HCT116 (cell line): ENCODE measurements around the gene DNAJC2. TPM values are rescaled to one million over a fixed set of nuclear protein-coding genes. Genes with fewer than 3 reads are reported as not detected.

ENCODE experiments used
- ATAC-seq: fragments of 200-7000 bp; cut with Tn5 transposase; 2 replicates; pipeline ENCODE4 v1.9.1; 2020; ENCODE audit warnings: mild to moderate bottlenecking, moderate library complexity
- BruUV-seq: library from RNA; stranded (reverse); fragments of 400-500 nt; replicated peaks from 2 replicates; lab custom pipeline; 2021; lab: Mats Ljungman, UMichigan
- CTCF ChIA-PET: fragments of 300-600 bp; sonication (Branson Sonifier 250); formaldehyde crosslinking; loops from one replicate; lab custom pipeline; 2021; ENCODE audit warnings: antibody characterized with exemption; lab: Charles Lee
- POLR2A ChIA-PET: fragments of 300-600, 350-600 bp; sonication (Branson Sonifier 250); formaldehyde crosslinking; loops from one replicate; lab custom pipeline; 2021; ENCODE audit warnings: antibody characterized with exemption; lab: Charles Lee
- RAD21 ChIA-PET, 2 experiments: fragments of 300-600 bp; sonication (Branson Sonifier 250); formaldehyde crosslinking; loops; one replicate each; lab custom pipeline; 2023; ENCODE audit warnings: low total read pairs in 2 of 2; ENCODE audit not compliant: uncharacterized antibody in 2 of 2, unreplicated experiment in 2 of 2, low non-redundant PET in 1 of 2; lab: Charles Lee
- DNase-seq: peaks from one replicate; pipeline ENCODE4 v3.0.0-alpha.2; 2010; ENCODE audit warnings: low read depth, low spot score
- H2AFZ ChIP-seq: fragments of 200-600 bp; shearing (Covaris generic), sonication (generic); 2 replicates; pipeline ENCODE4 v1.6.1; 2017; ENCODE audit warnings: low read depth, mixed run types, mixed read lengths, antibody characterized with exemption, low read length; ENCODE audit not compliant: poor library complexity, severe bottlenecking
- H3K27ac ChIP-seq: 2 replicates; pipeline ENCODE4 v1.5.1; 2012; ENCODE audit warnings: low read depth, low read length
- H3K27me3 ChIP-seq: fragments of 200-600 bp; sonication (generic); 2 replicates; pipeline ENCODE4 v1.6.1; 2016; ENCODE audit warnings: mixed run types, low read length, mixed read lengths; ENCODE audit not compliant: insufficient read depth
- H3K36me3 ChIP-seq, 2 experiments: fragments of 200-500 bp in 1 of 2; fragments of 200-600 bp in 1 of 2; sonication (Bioruptor generic) in 1 of 2; sonication (generic) in 1 of 2; 2 replicates each; pipeline versions ENCODE4 v1.5.1 to v1.6.1; 2014 to 2016; ENCODE audit warnings: low read length in 2 of 2, inconsistent platforms in 1 of 2, mixed read lengths in 1 of 2, mixed run types in 1 of 2; ENCODE audit not compliant: insufficient read depth in 2 of 2, control insufficient read depth in 1 of 2
- H3K4me1 ChIP-seq, 2 experiments: fragments of 200-600 bp in 1 of 2; sonication (generic) in 1 of 2; 2 replicates each; pipeline versions ENCODE4 v1.5.1 to v1.6.1; 2012 to 2017; ENCODE audit warnings: low read length in 2 of 2, inconsistent platforms in 1 of 2, mild to moderate bottlenecking in 1 of 2, mixed read lengths in 1 of 2, mixed run types in 1 of 2, moderate library complexity in 1 of 2; ENCODE audit not compliant: insufficient read depth in 2 of 2, control insufficient read depth in 1 of 2
- H3K4me2 ChIP-seq: fragments of 200-600 bp; sonication (generic); 2 replicates; pipeline ENCODE4 v1.6.1; 2017; ENCODE audit warnings: mixed run types, low read length, mixed read lengths
- H3K4me3 ChIP-seq, 2 experiments: fragments of 200-600 bp in 1 of 2; sonication (generic) in 1 of 2; replicated peaks in 1 of 2; 2 replicates each; pipeline ENCODE4 v1.5.1; 2011 to 2016; ENCODE audit warnings: low read length in 2 of 2, control low read depth in 1 of 2, low read depth in 1 of 2, mild to moderate bottlenecking in 1 of 2, mixed read lengths in 1 of 2, mixed run types in 1 of 2
- H3K79me2 ChIP-seq: fragments of 200-600 bp; sonication (generic); 2 replicates; pipeline ENCODE4 v1.6.1; 2017; ENCODE audit warnings: mild to moderate bottlenecking, mixed run types, low read length, moderate library complexity, mixed read lengths; ENCODE audit not compliant: insufficient read depth
- H3K9ac ChIP-seq: fragments of 200-600 bp; sonication (generic); 2 replicates; pipeline ENCODE4 v1.6.1; 2016; ENCODE audit warnings: low read length, mixed read lengths
- H3K9me2 ChIP-seq: fragments of 200-600 bp; sonication (generic), shearing (Covaris generic); 2 replicates; pipeline ENCODE4 v1.6.1; 2017; ENCODE audit warnings: mixed run types, mild to moderate bottlenecking, moderate library complexity; ENCODE audit not compliant: insufficient read depth
- H3K9me3 ChIP-seq, 2 experiments: fragments of 200-500 bp in 1 of 2; fragments of 200-600 bp in 1 of 2; sonication (Bioruptor generic) in 1 of 2; sonication (generic) in 1 of 2; 2 replicates each; pipeline ENCODE4 v1.6.1; 2014 to 2017; ENCODE audit warnings: low read length in 2 of 2, mixed read lengths in 2 of 2, inconsistent platforms in 1 of 2, low read depth in 1 of 2, mild to moderate bottlenecking in 1 of 2, mixed run types in 1 of 2, moderate library complexity in 1 of 2; ENCODE audit not compliant: control insufficient read depth in 1 of 2, insufficient read depth in 1 of 2
- H4K20me1 ChIP-seq: fragments of 200-600 bp; sonication (generic), shearing (Covaris generic); 2 replicates; pipeline ENCODE4 v1.6.1; 2017; ENCODE audit warnings: mixed run types, mild to moderate bottlenecking, moderate library complexity; ENCODE audit not compliant: insufficient read depth
- ATF3 ChIP-seq: IDR thresholded peaks from 2 replicates; pipeline ENCODE4 v1.6.1; 2012
- CEBPB ChIP-seq: IDR thresholded peaks from 2 replicates; pipeline ENCODE4 v1.6.1; 2012; ENCODE audit warnings: low read depth
- CTCF ChIP-seq, 3 experiments: fragments of 200-600 bp in 1 of 3; sonication (generic) in 1 of 3; IDR thresholded peaks in 2 of 3; conservative IDR thresholded peaks in 1 of 3; 2 replicates each; pipeline ENCODE4 v1.5.1; 2012 to 2017; ENCODE audit warnings: low read depth in 2 of 3, low read length in 2 of 3, antibody characterized with exemption in 1 of 3, borderline replicate concordance in 1 of 3, control low read depth in 1 of 3, mild to moderate bottlenecking in 1 of 3, mixed read lengths in 1 of 3, mixed run types in 1 of 3, moderate library complexity in 1 of 3; ENCODE audit not compliant: insufficient read depth in 1 of 3
- EGR1 ChIP-seq: IDR thresholded peaks from 2 replicates; pipeline ENCODE4 v1.6.1; 2012; ENCODE audit warnings: low read depth
- EZH2 ChIP-seq: fragments of 200-600 bp; sonication (generic); IDR thresholded peaks from 2 replicates; pipeline ENCODE4 v1.6.1; 2017; ENCODE audit warnings: antibody characterized with exemption, mixed run types
- EZH2phosphoT487 ChIP-seq: fragments of 200-600 bp; IDR thresholded peaks from 2 replicates; pipeline ENCODE4 v1.6.1; 2018; ENCODE audit warnings: antibody characterized with exemption, borderline replicate concordance
- FOSL1 ChIP-seq: IDR thresholded peaks from 2 replicates; pipeline ENCODE4 v1.6.1; 2012; ENCODE audit warnings: low read depth
- JUND ChIP-seq: IDR thresholded peaks from 2 replicates; pipeline ENCODE4 v1.6.1; 2012
- MAX ChIP-seq: IDR thresholded peaks from 2 replicates; pipeline ENCODE4 v1.6.1; 2012
- POLR2A ChIP-seq: IDR thresholded peaks from 2 replicates; pipeline ENCODE4 v1.7.0; 2011; ENCODE audit warnings: borderline replicate concordance; ENCODE audit not compliant: insufficient read depth, insufficient read length; ENCODE audit errors: extremely low read depth
- RAD21 ChIP-seq: IDR thresholded peaks from 2 replicates; pipeline ENCODE4 v1.6.1; 2012; ENCODE audit warnings: low read depth, mild to moderate bottlenecking
- SIN3A ChIP-seq: IDR thresholded peaks from 2 replicates; pipeline ENCODE4 v1.6.1; 2012; ENCODE audit warnings: low read depth
- SP1 ChIP-seq: IDR thresholded peaks from 2 replicates; pipeline ENCODE4 v1.6.1; 2012; ENCODE audit warnings: low read depth
- SRF ChIP-seq: IDR thresholded peaks from 2 replicates; pipeline ENCODE4 v1.6.1; 2012; ENCODE audit warnings: low read depth
- TCF7L2 ChIP-seq: IDR thresholded peaks from 2 replicates; pipeline ENCODE4 v1.7.0; 2011; ENCODE audit warnings: borderline replicate concordance, inconsistent platforms; ENCODE audit not compliant: insufficient read depth, insufficient read length; ENCODE audit errors: extremely low read depth
- YY1 ChIP-seq: IDR thresholded peaks from 2 replicates; pipeline ENCODE4 v1.6.1; 2011; ENCODE audit warnings: low read length, low read depth, moderate library complexity, mild to moderate bottlenecking; ENCODE audit not compliant: insufficient replicate concordance; ENCODE audit errors: extremely low read depth
- ZBTB33 ChIP-seq: IDR thresholded peaks from 2 replicates; pipeline ENCODE4 v1.6.1; 2011; ENCODE audit warnings: mild to moderate bottlenecking, low read length, moderate library complexity; ENCODE audit not compliant: insufficient replicate concordance; ENCODE audit errors: extremely low read depth
- ZFX ChIP-seq: fragments of 450-650 bp; IDR thresholded peaks from 2 replicates; pipeline ENCODE4 v1.6.1; 2017
- ZNF274 ChIP-seq: fragments of 200-500 bp; sonication (Bioruptor generic); IDR thresholded peaks from 2 replicates; pipeline ENCODE4 v1.6.1; 2014; ENCODE audit warnings: mild to moderate bottlenecking, low read depth, low read length, inconsistent platforms
- intact Hi-C: fragments of 100-400 bp; cut with micrococcal nuclease; formaldehyde crosslinking; loops from 2 replicates; pipeline ENCODE4 v1.10.0; 2022
- total RNA-seq: library from RNA; stranded (reverse); gene quantifications from one replicate; pipeline ENCODE4 v1.2.1, GENCODE V29; 2021; ENCODE audit not compliant: unreplicated experiment

DNAJC2 gene
- total RNA-seq, 1 experiment from 2014 or later: 40.2 TPM

- no peak overlapping the region for H3K9ac ChIP-seq
- H3K4me1 ChIP-seq: no peaks in the 10 kb centered on the region
- RAD21 ChIA-PET: no interaction called here
- H3K4me3 ChIP-seq: no peak overlapping the region
- no peak for DNase-seq
- peaks cover 28 to 30% of the 10 kb centered on the region in 2 experiments for H3K36me3 ChIP-seq
- H3K79me2 ChIP-seq: no peaks in the 10 kb centered on the region; the same call in 1 of the 2 replicates
- H3K27me3 ChIP-seq: no peaks in the 10 kb centered on the region
- POLR2A ChIA-PET: no interaction called here
- no peak overlapping the region for H3K4me2 ChIP-seq
- H4K20me1 ChIP-seq: no peaks in the 10 kb centered on the region; the same call in 1 of the 2 replicates
- no peak overlapping the region for H3K27ac ChIP-seq
- CTCF ChIA-PET: no interaction called here
- H3K9me3 ChIP-seq: no peaks in the 10 kb centered on the region
- H3K9me2 ChIP-seq: no peaks in the 10 kb centered on the region
- intact Hi-C loops: no loop called here
- ATAC-seq: no peak
- H2AFZ ChIP-seq: no peak overlapping the region
- TF ChIP-seq YY1 (no peak), EZH2 (no peak), MAX (no peak), ZNF274 (no peak), ATF3 (no peak), ZFX (no peak), SP1 (no peak), CEBPB (no peak), SRF (no peak), POLR2A (no peak), JUND (no peak)
- BruUV-seq: no TSS peak
Measured at GRCh38 chr7:103369432-103369831, 24.9 kb upstream of the DNAJC2 start.

DNA sequence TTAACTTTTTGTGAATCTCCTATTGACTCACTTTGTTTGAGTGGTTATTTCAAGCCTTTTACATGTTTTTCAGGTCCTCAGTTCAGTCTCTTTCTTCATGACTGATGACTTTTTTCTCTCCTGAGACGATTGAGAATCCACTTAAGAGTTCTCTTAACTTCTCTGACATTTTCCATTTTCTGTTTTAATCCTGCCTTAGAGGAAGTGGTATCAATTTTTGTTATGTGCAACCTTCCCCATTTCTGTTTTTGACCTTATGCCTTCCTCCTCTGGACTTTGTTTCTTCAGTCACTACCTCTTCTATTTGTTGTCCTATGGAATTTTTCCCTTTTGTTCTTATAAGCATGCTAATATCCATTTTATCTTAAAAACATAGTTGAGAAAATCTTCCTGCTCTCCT is 5.2 kb upstream of the DNAJC2 start:
- peaks cover 16 to 18% of the 10 kb centered on the region in 2 experiments for H3K4me1 ChIP-seq
- peaks cover 4% of the 10 kb centered on the region; the same call in 1 of the 2 replicates for H4K20me1 ChIP-seq
- DNase-seq (no peak), ATAC-seq (no peak)
- no peak overlapping the region for H3K4me2 ChIP-seq
- peaks cover 77% of the 10 kb centered on the region for H3K79me2 ChIP-seq
- intact Hi-C loops: no loop called here
- H3K27me3 ChIP-seq: no peaks in the 10 kb centered on the region
- no peak overlapping the region for H3K9ac ChIP-seq
- CTCF ChIA-PET: no interaction called here
- RAD21 ChIA-PET: no interaction called here
- H3K36me3 ChIP-seq: peaks cover 12% of the 10 kb centered on the region in 2 experiments; a peak in 3 of 4 replicates
- POLR2A ChIA-PET: no interaction called here
- no peaks in the 10 kb centered on the region for H3K9me2 ChIP-seq
- BruUV-seq: no TSS peak
- H3K4me3 ChIP-seq: no peak overlapping the region
- H3K27ac ChIP-seq: no peak overlapping the region
- H3K9me3 ChIP-seq: no peaks in the 10 kb centered on the region
- H2AFZ ChIP-seq: no peak overlapping the region
- TF ChIP-seq EZH2phosphoT487 (no peak), YY1 (no peak), RAD21 (no peak), POLR2A (no peak), EGR1 (no peak), FOSL1 (no peak), TCF7L2 (no peak), ZBTB33 (no peak), EZH2 (no peak), CTCF (IDR thresholded peaks at IDR 0.05 in 2 of 3, conservative IDR thresholded peaks at IDR 0.05 in 1 of 3; ENCODE audit: borderline replicate concordance in 1 of 3, insufficient read depth in 1 of 3, low read depth in 2 of 3, low read length in 2 of 3) (no peak), JUND (no peak), SIN3A (no peak)
